Endothelial cell of hepatic sinusoid (primary cell): Measurements from ENCODE around the gene LIMD2.
"Not testable (repeated sequence)": the region's sequence is repeated elsewhere in the genome, so short reads cannot be mapped to it uniquely, and the experiment has no call there.

ENCODE experiments used
- in situ Hi-C: cut with HindIII; loops from 2 replicates; pipeline ENCODE4 v1.10.0; 2017; ENCODE audit warnings: low sequenced_read_pairs

LIMD2 gene

GRCh38 chr17:63699638-63700527 is at the start of gene LIMD2:
TSS of gene LIMD2 (minus strand) at chr17:63700125. CDS start at chr17:63699298, 827 bp downstream.
- in situ Hi-C loops: no loop called here

- in situ Hi-C loops: no loop called here
Observed at GRCh38 chr17:63741408-63742173, 41.7 kb upstream of the LIMD2 start, which contains the start of gene STRADA. TSS of gene STRADA (minus strand) at chr17:63741799. CDS start at chr17:63728369, 13,430 bp downstream.

- in situ Hi-C loops: no loop called here
Observed at GRCh38 chr17:63741143-63741407, 41.1 kb upstream of the LIMD2 start.

GRCh38 chr17:63740464-63741142 is 40.7 kb upstream of the LIMD2 start:
- in situ Hi-C loops: no loop called here

GRCh38 chr17:63735691-63736090 is 35.8 kb upstream of the LIMD2 start:
- in situ Hi-C loops: no loop called here

- in situ Hi-C loops: no loop called here
Observed at GRCh38 chr17:63722403-63722802, 22.5 kb upstream of the LIMD2 start.

- in situ Hi-C loops: not testable (repeated sequence)
Observed at GRCh38 chr17:63720194-63720593, 20.3 kb upstream of the LIMD2 start.

- in situ Hi-C loops: no loop called here
Observed at GRCh38 chr17:63718988-63719387, 19.1 kb upstream of the LIMD2 start.

GRCh38 chr17:63716426-63716825 is 16.5 kb upstream of the LIMD2 start:
- in situ Hi-C loops: no loop called here

- in situ Hi-C loops: no loop called here
Observed at GRCh38 chr17:63714550-63715277, 14.8 kb upstream of the LIMD2 start.

- in situ Hi-C loops: no loop called here
Observed at GRCh38 chr17:63709110-63709509, 9.2 kb upstream of the LIMD2 start.

- in situ Hi-C loops: no loop called here
Observed at GRCh38 chr17:63707151-63707550, 7.2 kb upstream of the LIMD2 start.

- in situ Hi-C loops: no loop called here
Observed at GRCh38 chr17:63706336-63707082, 6.6 kb upstream of the LIMD2 start.

- in situ Hi-C loops: no loop called here
Observed at GRCh38 chr17:63705657-63706056, 5.7 kb upstream of the LIMD2 start.

- in situ Hi-C loops: no loop called here
Observed at GRCh38 chr17:63704836-63705235, 4.9 kb upstream of the LIMD2 start.

- in situ Hi-C loops: no loop called here
Observed at GRCh38 chr17:63704259-63704576, 4.3 kb upstream of the LIMD2 start.

- in situ Hi-C loops: no loop called here
Observed at GRCh38 chr17:63703556-63704258, 3.8 kb upstream of the LIMD2 start.

- in situ Hi-C loops: no loop called here
Observed at GRCh38 chr17:63703029-63703428, 3.1 kb upstream of the LIMD2 start.

- in situ Hi-C loops: no loop called here
Observed at GRCh38 chr17:63702721-63703015, 2.7 kb upstream of the LIMD2 start.
